OCI-LY1 (cell line): ENCODE results near the gene TM2D3.
"Not testable (repeated sequence)": the region's sequence is repeated elsewhere in the genome, so short reads cannot be mapped to it uniquely, and the experiment has no call there.

Experiments used
- H2AFZ ChIP-seq: fragments of 200-600 bp; sonication (generic), shearing (Covaris generic); 2 replicates; pipeline ENCODE4 v1.6.0; 2014; ENCODE audit warnings: antibody characterized with exemption, mild to moderate bottlenecking, low read length
- H3F3A ChIP-seq: fragments of 200-600 bp; sonication (generic), shearing (Covaris generic); 2 replicates; pipeline ENCODE4 v1.6.0; 2014; ENCODE audit warnings: mild to moderate bottlenecking, antibody characterized with exemption, low read length, moderate library complexity; ENCODE audit not compliant: insufficient read depth
- H3K27ac ChIP-seq: fragments of 200-600 bp; sonication (generic); 2 replicates; pipeline ENCODE4 v1.5.1; 2014; ENCODE audit warnings: low read length, mixed run types, mild to moderate bottlenecking, low read depth; ENCODE audit not compliant: poor library complexity, severe bottlenecking
- H3K27me3 ChIP-seq: fragments of 200-600 bp; sonication (generic); 2 replicates; pipeline ENCODE4 v1.6.0; 2014; ENCODE audit warnings: antibody characterized with exemption, mild to moderate bottlenecking, low read length, moderate library complexity; ENCODE audit not compliant: insufficient read depth
- H3K36me3 ChIP-seq: fragments of 200-600 bp; sonication (generic); 2 replicates; pipeline ENCODE4 v1.6.1; 2014; ENCODE audit warnings: mild to moderate bottlenecking, antibody characterized with exemption, low read length, moderate library complexity, mixed read lengths; ENCODE audit not compliant: insufficient read depth
- H3K4me1 ChIP-seq: fragments of 200-600 bp; sonication (generic); 2 replicates; pipeline ENCODE4 v1.5.1; 2014; ENCODE audit warnings: mild to moderate bottlenecking, low read length, moderate library complexity; ENCODE audit not compliant: insufficient read depth, severe bottlenecking
- H3K4me2 ChIP-seq: fragments of 200-600 bp; sonication (generic), shearing (Covaris generic); 2 replicates; pipeline ENCODE4 v1.6.1; 2014; ENCODE audit warnings: low read length
- H3K4me3 ChIP-seq: fragments of 200-600 bp; sonication (generic); 2 replicates; pipeline ENCODE4 v1.5.1; 2014; ENCODE audit warnings: low read length, low read depth, mild to moderate bottlenecking, mixed read lengths; ENCODE audit not compliant: poor library complexity, severe bottlenecking
- H3K79me2 ChIP-seq: fragments of 200-600 bp; shearing (Covaris generic); 2 replicates; pipeline ENCODE4 v1.6.1; 2016; ENCODE audit warnings: mixed run types, low read length, mixed read lengths; ENCODE audit not compliant: insufficient read depth
- H3K9ac ChIP-seq: fragments of 200-600 bp; sonication (generic), shearing (Covaris generic); 2 replicates; pipeline ENCODE4 v1.6.1; 2014; ENCODE audit warnings: mild to moderate bottlenecking, low read length, mixed read lengths
- H3K9me2 ChIP-seq: fragments of 200-600 bp; sonication (generic), shearing (Covaris generic); 2 replicates; pipeline ENCODE4 v1.6.1; 2014; ENCODE audit warnings: low read depth, mild to moderate bottlenecking, low read length, mixed read lengths
- H3K9me3 ChIP-seq: fragments of 200-600 bp; shearing (Covaris generic); 2 replicates; pipeline ENCODE4 v1.6.1; 2014; ENCODE audit warnings: low read length, mixed read lengths
- H4K20me1 ChIP-seq: fragments of 200-600 bp; sonication (generic), shearing (Covaris generic); 2 replicates; pipeline ENCODE4 v1.6.0; 2016; ENCODE audit warnings: mild to moderate bottlenecking, low read length; ENCODE audit not compliant: insufficient read depth
- CTCF ChIP-seq: fragments of 200-600 bp; sonication (generic), shearing (Covaris generic); IDR thresholded peaks from 2 replicates; pipeline ENCODE4 v1.5.1; 2017; ENCODE audit warnings: mild to moderate bottlenecking, antibody characterized with exemption, low read length, moderate library complexity, mixed read lengths
- EZH2 ChIP-seq: fragments of 200-600 bp; sonication (generic), shearing (Covaris generic); IDR thresholded peaks from 2 replicates; pipeline ENCODE4 v1.8.0; 2017; ENCODE audit warnings: borderline replicate concordance, mixed run types, mild to moderate bottlenecking, antibody characterized with exemption, low read length, moderate library complexity, mixed read lengths

The TM2D3 gene

GRCh38 chr15:101637038-101637437 is 15.1 kb downstream of the TM2D3 start:
- Histone ChIP-seq H3K9me2 (no peaks in the 10 kb centered on the region), H3K27ac (no peak overlapping the region), H3F3A (peaks cover 5% of the 10 kb centered on the region), H4K20me1 (no peaks in the 10 kb centered on the region), H3K27me3 (no peaks in the 10 kb centered on the region), H3K36me3 (peaks cover 33% of the 10 kb centered on the region), H3K4me1 (peaks cover 8% of the 10 kb centered on the region), H3K4me3 (no peak overlapping the region), H3K4me2 (no peak overlapping the region), H2AFZ (no peak overlapping the region), H3K9me3 (no peaks in the 10 kb centered on the region), H3K79me2 (no peaks in the 10 kb centered on the region), H3K9ac (no peak overlapping the region)
- TF ChIP-seq EZH2 = no peak
- TF ChIP-seq CTCF = no peak

GRCh38 chr15:101635944-101636727 is 16.0 kb downstream of the TM2D3 start:
- Histone ChIP-seq H3K79me2 (no peaks in the 10 kb centered on the region), H3K9me2 (no peaks in the 10 kb centered on the region), H3K4me3 (no peak overlapping the region), H3K4me1 (no peaks in the 10 kb centered on the region), H3K9ac (no peak overlapping the region), H3K9me3 (no peaks in the 10 kb centered on the region), H3K36me3 (peaks cover 25% of the 10 kb centered on the region), H3F3A (no peaks in the 10 kb centered on the region), H3K27me3 (no peaks in the 10 kb centered on the region), H2AFZ (no peak overlapping the region), H4K20me1 (no peaks in the 10 kb centered on the region), H3K27ac (no peak overlapping the region), H3K4me2 (no peak overlapping the region)
- TF ChIP-seq EZH2 (no peak), CTCF (no peak)

- no peaks in the 10 kb centered on the region for H3K36me3 ChIP-seq
- no peaks in the 10 kb centered on the region for H3K27me3 ChIP-seq
- H3F3A ChIP-seq = no peaks in the 10 kb centered on the region
- no peaks in the 10 kb centered on the region for H3K9me2 ChIP-seq
- H3K4me2 ChIP-seq = no peak overlapping the region
- H3K4me3 ChIP-seq = no peak overlapping the region
- TF ChIP-seq EZH2 (no peak), CTCF (no peak)
- no peak overlapping the region for H2AFZ ChIP-seq
- no peaks in the 10 kb centered on the region for H3K9me3 ChIP-seq
- H3K4me1 ChIP-seq = no peaks in the 10 kb centered on the region
- H3K79me2 ChIP-seq = no peaks in the 10 kb centered on the region
- H4K20me1 ChIP-seq = no peaks in the 10 kb centered on the region
- no peak overlapping the region for H3K27ac ChIP-seq
- no peak overlapping the region for H3K9ac ChIP-seq
Observed at GRCh38 chr15:101633356-101633755, 18.8 kb downstream of the TM2D3 start.

GRCh38 chr15:101626729-101627128 is 25.5 kb downstream of the TM2D3 start:
- not testable (repeated sequence) for H3K27ac ChIP-seq, H3K4me1 ChIP-seq, H3K27me3 ChIP-seq, H2AFZ ChIP-seq, H4K20me1 ChIP-seq, H3K9ac ChIP-seq, H3K4me3 ChIP-seq, H3K79me2 ChIP-seq, H3K36me3 ChIP-seq, H3K9me2 ChIP-seq, H3K4me2 ChIP-seq, H3K9me3 ChIP-seq, H3F3A ChIP-seq
